Stimulated activated CD4-positive, alpha-beta T cell treated with anti-CD3 and anti-CD28 coated beads, Interleukin-1b, Interleukin-23, amount 100 ng/mL, for 24 hours (primary cell): ENCODE data around the gene JPH2.

Experiments used
- DNase-seq, 4 experiments: peaks; one replicate each; pipeline ENCODE4 v3.0.0-alpha.2; 2020; ENCODE audit warnings: low read depth in 4 of 4, low spot score in 1 of 4

The JPH2 gene

DNA sequence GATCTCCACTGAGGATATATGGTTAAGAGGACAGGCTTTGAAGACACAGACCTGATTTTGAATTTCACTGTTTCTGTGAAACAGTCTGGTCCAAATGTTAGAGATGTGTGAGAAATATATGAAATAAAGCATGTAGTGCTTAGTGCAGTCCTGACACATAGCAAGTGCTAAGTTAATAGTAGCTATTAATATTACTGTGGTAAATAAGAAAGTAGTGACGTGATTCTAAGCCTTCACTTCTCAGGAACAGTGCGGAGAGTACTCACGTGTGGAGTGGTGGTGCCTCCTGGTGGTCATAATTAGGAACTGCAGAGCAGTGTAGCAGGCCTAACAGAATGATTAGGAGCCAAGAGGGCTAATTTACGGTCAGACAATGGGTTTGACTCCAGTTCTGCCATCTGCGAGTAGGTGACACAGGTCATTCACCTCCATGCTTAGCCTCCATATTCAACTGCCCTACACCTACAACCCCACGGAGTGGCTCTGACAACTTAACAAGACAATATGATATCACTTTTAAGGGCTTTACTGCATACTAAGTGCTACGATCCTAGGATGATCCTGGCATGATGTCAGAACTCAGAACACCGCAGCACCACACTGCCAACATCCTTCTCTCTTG lies 106.2 kb downstream of the JPH2 start:
- DNase-seq: peak; percentile 47 to 66 (median 58)

- DNase-seq: no peak
Measured at GRCh38 chr20:44080064-44080463, 106.9 kb downstream of the JPH2 start.

GRCh38 chr20:44079291-44079690 lies 107.7 kb downstream of the JPH2 start:
- no peak for DNase-seq

DNA sequence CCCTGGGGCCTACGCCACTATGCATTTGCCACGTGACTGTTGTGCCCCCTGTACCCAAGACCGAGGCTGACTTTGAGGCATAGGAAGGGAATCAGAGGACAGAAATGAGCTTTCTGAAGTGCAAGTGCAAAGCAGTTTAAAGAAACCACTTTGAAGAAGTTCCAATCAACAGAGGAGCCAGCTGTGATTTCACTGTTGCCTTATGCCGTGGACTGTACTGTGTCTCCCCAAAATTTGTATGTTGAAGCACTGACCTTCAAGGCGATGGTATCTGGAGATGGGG lies 111.1 kb downstream of the JPH2 start:
- no peak for DNase-seq

DNA sequence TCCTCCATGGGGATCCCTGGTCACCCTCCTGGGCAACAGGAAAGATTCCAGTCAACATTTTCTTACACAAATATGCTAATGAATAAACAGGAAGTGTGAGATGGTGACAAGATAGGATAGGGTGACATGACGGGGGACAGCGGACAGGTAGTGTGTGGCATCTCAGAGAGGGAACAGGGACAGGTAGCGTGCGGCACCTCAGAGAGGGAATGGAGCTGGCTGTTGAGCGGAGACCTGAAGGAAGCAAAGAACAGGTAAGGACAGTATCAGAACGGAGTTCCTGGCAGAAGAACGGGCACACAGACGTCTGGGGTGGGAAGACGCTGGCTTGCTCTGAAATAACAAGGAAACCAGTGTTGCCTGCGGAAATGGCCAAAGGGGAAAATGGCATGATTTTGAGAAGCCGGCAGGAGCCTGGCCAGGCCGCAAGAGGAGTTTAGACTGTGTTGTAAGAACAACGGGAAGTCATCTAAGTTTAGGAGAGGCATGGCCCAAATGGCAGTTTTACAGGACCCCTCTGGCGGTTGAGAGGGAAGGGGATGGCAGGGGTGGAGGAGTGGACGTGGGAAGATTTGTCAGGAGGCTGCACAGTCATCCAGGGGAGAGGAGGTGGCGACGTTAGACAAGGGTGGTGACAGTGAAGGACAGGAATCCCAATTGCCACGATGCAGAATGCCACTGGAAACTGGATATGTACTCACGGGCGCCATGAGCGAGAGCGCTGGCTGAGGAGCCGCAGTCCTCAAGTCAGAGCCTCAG lies 111.6 kb downstream of the JPH2 start:
- no peak for DNase-seq

GRCh38 chr20:44074252-44075151 lies 112.5 kb downstream of the JPH2 start:
- DNase-seq: no peak

DNA sequence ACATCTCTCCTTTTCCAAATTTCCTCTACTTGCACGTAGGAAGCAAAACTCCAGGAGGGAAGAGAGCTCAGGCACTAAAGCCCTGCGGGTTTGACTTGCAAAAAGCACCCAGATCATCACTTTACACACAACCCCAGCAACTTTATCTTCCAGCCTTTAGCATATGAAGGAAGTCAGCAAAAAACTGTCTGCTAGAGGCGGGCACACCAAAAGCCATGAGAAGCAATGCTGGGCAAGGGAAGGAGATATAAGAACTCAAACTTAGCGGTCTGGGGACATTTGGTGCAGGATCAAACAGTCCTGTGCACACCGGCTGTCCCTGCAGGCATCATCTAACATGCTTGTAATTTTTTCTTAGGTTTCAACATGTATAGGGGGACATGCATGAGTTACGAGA lies 113.3 kb downstream of the JPH2 start:
- DNase-seq: no peak

DNA sequence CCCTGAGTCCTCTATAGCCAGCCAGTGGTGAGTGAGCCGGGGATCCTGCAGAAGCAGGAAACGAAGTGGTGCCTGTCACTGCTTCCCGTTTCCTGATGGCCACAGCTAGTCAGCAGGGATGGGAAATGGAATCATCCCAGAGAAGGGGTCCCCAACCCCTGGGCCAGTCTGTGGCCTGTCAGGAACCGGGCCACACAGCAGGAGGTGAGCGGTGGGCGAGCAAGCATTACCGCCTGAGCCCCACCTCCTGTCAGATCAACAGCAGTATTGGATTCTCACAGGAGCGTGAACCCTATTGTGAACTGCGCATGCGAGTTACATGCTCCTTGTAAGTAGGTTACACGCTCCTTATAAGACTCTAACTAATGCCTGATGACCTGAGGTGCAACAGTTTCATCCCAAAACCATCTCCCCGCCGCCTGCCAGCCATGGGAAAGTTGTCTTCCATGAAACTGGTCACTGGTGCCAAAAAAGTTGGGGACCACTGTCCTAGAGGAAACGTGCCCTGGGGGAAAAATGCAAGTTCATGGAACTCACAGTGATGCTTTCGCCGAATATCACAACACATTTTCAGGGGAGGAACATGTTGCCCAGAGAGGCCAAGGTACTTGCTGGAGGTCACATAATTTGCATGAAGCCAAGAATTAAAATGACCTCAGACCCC lies 113.8 kb downstream of the JPH2 start:
- no peak for DNase-seq

- no peak for DNase-seq
Measured at GRCh38 chr20:44072384-44072783, 114.6 kb downstream of the JPH2 start.

DNA sequence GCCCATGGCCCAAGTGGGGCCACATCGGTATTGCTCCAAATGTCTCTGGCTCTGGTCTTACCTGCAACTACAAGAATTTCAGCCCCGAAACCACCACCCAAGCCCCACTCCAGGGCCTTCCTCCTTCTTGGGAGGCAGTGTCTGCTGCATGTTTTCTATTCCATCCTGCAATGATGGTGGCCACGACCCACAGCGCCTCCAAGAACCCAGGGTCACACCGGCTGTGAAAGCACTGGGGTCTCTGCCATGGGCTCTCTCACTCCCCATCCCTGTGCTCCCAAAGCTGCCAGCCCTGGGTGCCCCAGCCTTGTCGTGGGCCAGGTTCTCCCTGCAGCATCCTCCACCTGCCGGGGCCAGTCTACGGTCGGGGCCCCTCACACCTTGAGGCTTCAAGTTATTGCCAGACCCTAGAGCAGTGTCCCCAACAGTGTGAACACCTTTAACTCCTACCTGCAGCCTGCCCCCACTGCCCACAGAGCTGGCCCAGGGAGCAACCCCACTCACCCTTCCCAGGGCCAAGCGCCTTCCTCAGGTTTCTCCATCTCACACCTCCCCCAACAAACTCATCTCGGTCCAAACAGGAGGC lies 115.4 kb downstream of the JPH2 start:
- no peak for DNase-seq

GRCh38 chr20:44071057-44071456 lies 115.9 kb downstream of the JPH2 start:
- DNase-seq: no peak

DNA sequence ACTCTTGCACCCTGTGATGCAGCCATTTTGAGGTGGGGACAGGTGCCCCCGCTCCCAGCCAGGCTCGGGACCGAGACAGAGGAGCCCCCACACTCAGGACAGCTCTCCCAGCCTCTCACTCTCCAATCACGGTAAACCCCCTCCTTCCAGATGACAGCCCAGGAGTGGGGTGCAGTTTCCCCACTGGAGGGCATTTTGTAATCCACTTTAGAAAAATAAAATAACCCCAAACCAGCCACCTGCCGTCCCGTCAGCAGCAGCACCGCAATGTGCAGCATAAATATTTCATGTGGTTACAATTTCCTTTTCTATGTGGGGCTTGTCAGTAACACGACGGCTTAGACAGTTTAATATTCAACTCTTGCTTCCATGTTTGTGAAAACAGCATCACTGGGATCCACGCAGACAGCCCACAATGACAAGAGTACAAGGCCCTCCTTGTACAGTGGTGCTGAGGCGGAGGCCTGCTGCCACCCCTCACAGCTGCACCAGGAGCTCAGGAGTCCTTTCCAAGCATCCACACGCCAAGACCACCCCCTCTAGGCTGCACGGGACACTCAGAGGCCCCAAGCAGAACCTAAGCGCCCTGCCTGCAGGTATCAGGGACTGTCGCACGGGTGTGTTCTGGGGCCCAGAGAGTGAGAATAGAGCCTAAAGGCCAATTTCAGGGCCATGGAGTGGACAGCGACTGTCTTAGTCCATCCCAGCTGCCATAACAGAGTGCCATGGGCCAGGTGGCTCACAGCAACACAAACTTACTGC lies 116.7 kb downstream of the JPH2 start:
- DNase-seq: no peak

- peak in 1 of 4 experiments; percentile 33 for DNase-seq
Measured at GRCh38 chr20:44069203-44070011, 117.6 kb downstream of the JPH2 start.

DNA sequence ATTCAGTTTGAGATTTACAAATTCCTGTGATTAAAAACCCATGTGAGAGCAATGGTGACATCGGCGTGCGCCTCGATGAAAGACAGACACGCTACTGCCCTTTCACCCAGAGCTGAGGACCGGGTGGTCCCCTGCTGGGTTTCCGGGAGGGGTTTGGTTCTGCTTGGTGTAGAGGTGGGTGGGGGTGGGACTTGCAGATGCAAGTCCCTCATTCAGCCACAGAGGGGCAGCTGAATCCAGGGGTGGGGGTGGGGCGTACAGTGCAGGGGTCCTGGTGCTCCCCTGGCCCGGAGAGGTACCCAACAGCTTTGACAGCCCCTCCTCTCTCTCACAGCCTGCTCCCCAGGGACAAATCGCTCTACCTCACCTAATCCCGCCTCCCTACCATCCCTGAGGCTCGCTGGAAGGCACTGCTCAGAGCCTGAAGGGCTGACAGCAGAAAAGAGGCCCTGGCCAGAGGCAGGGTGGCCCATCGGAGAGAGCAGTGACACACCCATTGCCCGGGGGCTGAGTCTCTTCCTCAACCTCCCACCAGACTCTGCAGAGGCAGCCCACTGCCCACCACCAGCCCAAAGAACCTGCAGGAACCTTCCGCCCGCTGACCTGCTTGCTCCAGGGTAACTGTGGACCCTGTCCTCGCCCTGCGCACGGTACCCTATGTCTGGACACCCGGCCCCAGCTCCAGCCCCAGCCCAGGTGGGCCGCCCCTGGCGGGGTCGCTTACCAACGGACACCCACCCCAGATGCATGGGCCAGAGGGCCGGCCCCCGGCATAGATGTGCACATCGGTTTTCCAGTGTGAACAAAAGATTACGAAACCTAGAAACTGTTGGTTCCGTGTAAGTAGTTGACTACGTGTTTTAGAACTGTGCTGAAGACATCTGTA lies 118.4 kb downstream of the JPH2 start:
- DNase-seq: no peak

GRCh38 chr20:44067650-44068081 lies 119.3 kb downstream of the JPH2 start:
- no peak for DNase-seq

DNA sequence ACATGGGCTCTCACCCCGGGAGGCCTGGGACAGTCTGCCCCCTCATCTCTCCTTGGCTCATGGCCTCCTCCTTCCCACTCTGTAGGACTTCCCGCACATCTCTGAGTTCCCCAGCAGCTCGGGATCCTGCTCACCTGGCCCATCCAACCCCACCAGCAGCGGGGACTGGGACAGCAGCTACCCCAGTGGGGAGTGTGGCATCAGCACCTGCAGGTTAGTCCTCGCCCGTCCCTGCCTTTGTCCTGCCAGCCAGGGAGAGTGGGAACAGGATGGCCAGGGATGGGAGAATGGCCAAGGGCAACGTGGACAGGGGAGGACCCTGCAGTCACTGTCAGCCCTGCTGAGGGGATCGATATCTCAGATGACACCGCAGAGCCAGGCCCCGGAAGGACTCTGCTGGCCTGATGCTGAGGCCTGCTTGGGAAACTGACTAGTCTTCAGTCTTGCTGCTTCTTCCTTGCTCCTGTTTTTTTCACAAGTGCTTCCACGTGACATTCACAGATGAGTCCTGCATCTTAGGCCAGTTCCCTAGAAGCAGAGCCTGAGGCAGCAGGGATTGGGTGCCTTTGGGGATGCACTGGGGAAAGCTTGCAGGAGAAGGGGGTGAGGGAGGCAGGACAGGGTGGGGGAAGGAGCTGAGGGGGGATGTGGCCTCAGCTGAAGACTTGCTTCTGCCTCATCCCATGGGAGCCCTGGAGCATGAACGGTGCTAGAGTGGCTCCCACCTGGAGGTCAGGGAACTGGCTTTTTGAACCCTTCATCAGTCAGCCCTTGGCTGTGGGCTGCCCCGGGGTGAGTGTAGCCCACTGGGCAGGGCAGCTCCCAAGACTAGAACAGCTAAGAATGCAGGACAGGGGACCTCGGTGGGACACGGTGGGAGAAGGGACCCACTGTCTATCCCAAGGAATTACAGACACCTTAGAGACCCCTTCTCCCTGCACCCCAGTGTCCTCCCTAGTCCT lies 120.1 kb downstream of the JPH2 start:
- no peak for DNase-seq
